Panc1 (cell line): Measurements from ENCODE around the gene TMEM132E. TPM values are rescaled to one million over a fixed set of nuclear protein-coding genes. Genes with fewer than 3 reads are reported as not detected.

Source experiments
- ATAC-seq: fragments of 200-7000 bp; cut with Tn5 transposase; 2 replicates; pipeline ENCODE4 v1.9.1; 2020; ENCODE audit warnings: mild to moderate bottlenecking, moderate library complexity
- BruUV-seq: library from RNA; stranded (reverse); fragments of 400-500 nt; replicated peaks from 2 replicates; lab custom pipeline; 2021; lab: Mats Ljungman, UMichigan
- CTCF ChIA-PET: fragments of 300-600 bp; sonication (Branson Sonifier 250); formaldehyde crosslinking; loops from one replicate; lab custom pipeline; 2022; ENCODE audit warnings: antibody characterized with exemption; lab: Charles Lee
- POLR2A ChIA-PET: fragments of 300-600 bp; sonication (Branson Sonifier 250); formaldehyde crosslinking; loops from one replicate; lab custom pipeline; 2022; ENCODE audit warnings: antibody characterized with exemption; lab: Charles Lee
- DNase-seq: peaks from one replicate; pipeline ENCODE4 v3.0.0-alpha.2; 2010; ENCODE audit warnings: low read depth, low spot score
- H3K27ac ChIP-seq: 2 replicates; pipeline ENCODE4 v1.5.1; 2011; ENCODE audit warnings: mild to moderate bottlenecking, low read length, inconsistent platforms
- H3K27me3 ChIP-seq: fragments of 200-500 bp; sonication (Bioruptor generic); 2 replicates; pipeline ENCODE4 v1.6.0; 2014; ENCODE audit warnings: low read length, inconsistent platforms; ENCODE audit not compliant: control insufficient read depth, insufficient read depth
- H3K36me3 ChIP-seq: fragments of 200-500 bp; sonication (Bioruptor generic); 2 replicates; pipeline ENCODE4 v1.5.1; 2014; ENCODE audit warnings: inconsistent platforms, mild to moderate bottlenecking, low read length, moderate library complexity; ENCODE audit not compliant: control insufficient read depth, insufficient read depth
- H3K4me1 ChIP-seq: 2 replicates; pipeline ENCODE4 v1.5.1; 2011; ENCODE audit warnings: inconsistent platforms, mild to moderate bottlenecking, low read length, moderate library complexity; ENCODE audit not compliant: control insufficient read depth, insufficient read depth
- H3K4me3 ChIP-seq, 2 experiments: 2 replicates each; pipeline ENCODE4 v1.5.1; 2011 to 2012; ENCODE audit warnings: low read depth in 2 of 2, low read length in 2 of 2, mild to moderate bottlenecking in 2 of 2, inconsistent platforms in 1 of 2, moderate library complexity in 1 of 2
- H3K9me3 ChIP-seq: fragments of 200-500 bp; sonication (Bioruptor generic); 2 replicates; pipeline ENCODE4 v1.5.1; 2014; ENCODE audit warnings: low read depth, mild to moderate bottlenecking, inconsistent platforms, low read length, moderate library complexity; ENCODE audit not compliant: control insufficient read depth, insufficient read depth
- CTCF ChIP-seq: fragments of 450-650 bp; IDR thresholded peaks from 2 replicates; pipeline ENCODE4 v1.5.1; 2017; ENCODE audit warnings: mild to moderate bottlenecking
- POLR2AphosphoS5 ChIP-seq: IDR thresholded peaks from 2 replicates; pipeline ENCODE4 v1.6.1; 2012; ENCODE audit warnings: mild to moderate bottlenecking, low read depth, low read length, moderate library complexity
- REST ChIP-seq, 2 experiments: IDR thresholded peaks; 2 replicates each; pipeline ENCODE4 v1.6.1; 2011 to 2012; ENCODE audit warnings: low read depth in 2 of 2, control low read depth in 1 of 2, low read length in 1 of 2, mild to moderate bottlenecking in 1 of 2, moderate library complexity in 1 of 2; ENCODE audit not compliant: insufficient read depth in 1 of 2
- SIN3A ChIP-seq: IDR thresholded peaks from 2 replicates; pipeline ENCODE4 v1.6.1; 2012; ENCODE audit warnings: low read depth, mild to moderate bottlenecking, low read length, moderate library complexity, borderline replicate concordance; ENCODE audit not compliant: insufficient read depth
- TCF7L2 ChIP-seq: IDR thresholded peaks from 2 replicates; pipeline ENCODE4 v1.6.1; 2011; ENCODE audit warnings: mild to moderate bottlenecking, low read depth, low read length, inconsistent platforms
- in situ Hi-C: cut with HindIII; loops from 2 replicates; pipeline ENCODE4 v1.10.0; 2016; ENCODE audit warnings: low sequenced_read_pairs, low pct_unique_long_range_greater_than_20kb
- intact Hi-C: fragments of 100-400 bp; cut with micrococcal nuclease; formaldehyde crosslinking; loops from one replicate; pipeline ENCODE4 v1.10.0; 2022; ENCODE audit not compliant: unreplicated experiment
- total RNA-seq: library from RNA; stranded (reverse); gene quantifications from one replicate; pipeline ENCODE4 v1.2.1, GENCODE V29; 2021; ENCODE audit not compliant: unreplicated experiment

The TMEM132E gene
- total RNA-seq, 1 experiment from 2014 or later = not detected

- no peaks in the 10 kb centered on the region for H3K36me3 ChIP-seq
- no peaks in the 10 kb centered on the region for H3K9me3 ChIP-seq
- in situ Hi-C loops (no loop called here), intact Hi-C loops (loop anchor here (1.0 to 10.0 kb wide), 3 partner anchors 95 to 574 kb away; partner anchors contain the start of genes CCT6B, RAD51D and ZNF830)
- no peaks in the 10 kb centered on the region for H3K4me1 ChIP-seq
- H3K27me3 ChIP-seq = peaks cover 24% of the 10 kb centered on the region
- no TSS peak for BruUV-seq
- H3K4me3 ChIP-seq = no peak overlapping the region
- ATAC-seq = peak; percentile 79
- CTCF ChIA-PET = interaction anchor here (0.5 to 0.9 kb wide), 7 partner anchors 31 to 566 kb away, joined by 3 to 7 read pairs (median 4); no protein-coding TSS in a partner anchor
- POLR2A ChIA-PET = interaction anchor here (0.6 kb wide), 1 partner anchor 848 kb away, joined by 4 read pairs; no protein-coding TSS in a partner anchor
- TF ChIP-seq CTCF = peak; percentile 95
- TF ChIP-seq SIN3A = no peak
- no peak for DNase-seq
- no peak overlapping the region for H3K27ac ChIP-seq
Measured at GRCh38 chr17:34542700-34543336, 36.6 kb upstream of the TMEM132E start.

GRCh38 chr17:34547453-34548063 is 31.8 kb upstream of the TMEM132E start:
- DNase-seq (no peak), ATAC-seq (no peak)
- ChIA-PET POLR2A (no interaction called here), CTCF (interaction anchor here (0.5 kb wide), 1 partner anchor 20 kb away, joined by 5 read pairs; no protein-coding TSS in a partner anchor)
- H3K27ac ChIP-seq = no peak overlapping the region
- in situ Hi-C loops (no loop called here), intact Hi-C loops (loop anchor here (10.0 kb wide), 1 partner anchor 417 kb away; the partner anchor contains the start of genes CCT6B and ZNF830)
- no peak overlapping the region for H3K4me3 ChIP-seq
- no peaks in the 10 kb centered on the region for H3K4me1 ChIP-seq
- H3K9me3 ChIP-seq = no peaks in the 10 kb centered on the region
- H3K27me3 ChIP-seq = peaks cover 30% of the 10 kb centered on the region
- BruUV-seq = no TSS peak
- TF ChIP-seq POLR2AphosphoS5 (no peak), CTCF (no peak), TCF7L2 (no peak), SIN3A (no peak), REST (IDR thresholded peaks at IDR 0.05; ENCODE audit: insufficient read depth in 1 of 2, low read depth in 2 of 2, low read length in 1 of 2) (no peak)
- no peaks in the 10 kb centered on the region for H3K36me3 ChIP-seq
